Neural cell (in vitro differentiated cells): ENCODE data around the gene OLFML3. TPM values are rescaled to one million over a fixed set of nuclear protein-coding genes. Genes with fewer than 3 reads are reported as not detected.

Source experiments
- H2AFZ ChIP-seq: fragments of 200-600, 300-800 bp; sonication (generic), shearing (Covaris generic); 2 replicates; pipeline ENCODE4 v1.6.0; 2014; ENCODE audit warnings: low read depth, mild to moderate bottlenecking, antibody characterized with exemption, low read length, moderate library complexity
- H3F3A ChIP-seq: fragments of 200-600 bp; shearing (Covaris generic); 2 replicates; pipeline ENCODE4 v1.6.1; 2016; ENCODE audit warnings: mild to moderate bottlenecking, moderate library complexity, mixed read lengths, antibody characterized with exemption, low read length; ENCODE audit not compliant: insufficient read depth, poor library complexity, severe bottlenecking
- H3K27ac ChIP-seq: fragments of 200-600, 300-800 bp; sonication (generic), shearing (Covaris generic); 2 replicates; pipeline ENCODE4 v1.5.1; 2014; ENCODE audit warnings: mild to moderate bottlenecking, low read length, moderate library complexity
- H3K27me3 ChIP-seq: fragments of 300-800, 200-600 bp; sonication (generic), shearing (Covaris generic); 2 replicates; pipeline ENCODE4 v1.6.0; 2014; ENCODE audit warnings: mild to moderate bottlenecking, low read depth, low read length, moderate library complexity; ENCODE audit not compliant: insufficient read depth
- H3K36me3 ChIP-seq: fragments of 300-800, 200-600 bp; sonication (generic), shearing (Covaris generic); 2 replicates; pipeline ENCODE4 v1.5.1; 2014; ENCODE audit warnings: mild to moderate bottlenecking, antibody characterized with exemption, low read length, moderate library complexity; ENCODE audit not compliant: insufficient read depth
- H3K4me2 ChIP-seq: fragments of 300-800, 200-600 bp; sonication (generic), shearing (Covaris generic); 2 replicates; pipeline ENCODE4 v1.6.0; 2014; ENCODE audit warnings: mild to moderate bottlenecking, low read length
- H3K4me3 ChIP-seq: fragments of 300-800, 200-600 bp; sonication (generic), shearing (Covaris generic); 2 replicates; pipeline ENCODE4 v1.5.1; 2014; ENCODE audit warnings: mild to moderate bottlenecking, low read length, moderate library complexity
- H3K79me2 ChIP-seq: fragments of 200-600 bp; shearing (Covaris generic); replicated peaks from 2 replicates; pipeline ENCODE4 v1.6.0; 2014; ENCODE audit warnings: mild to moderate bottlenecking, low read length, moderate library complexity; ENCODE audit not compliant: insufficient read depth
- H3K9ac ChIP-seq: fragments of 300-800, 200-600 bp; sonication (generic), shearing (Covaris generic); 2 replicates; pipeline ENCODE4 v1.6.1; 2016; ENCODE audit warnings: mild to moderate bottlenecking, low read length, mixed read lengths
- H3K9me2 ChIP-seq: fragments of 200-600 bp; shearing (Covaris generic); 2 replicates; pipeline ENCODE4 v1.6.1; 2016; ENCODE audit warnings: mild to moderate bottlenecking, low read length, mixed read lengths; ENCODE audit not compliant: insufficient read depth
- H3K9me3 ChIP-seq: fragments of 200-600, 300-800 bp; sonication (generic), shearing (Covaris generic); 2 replicates; pipeline ENCODE4 v1.6.1; 2016; ENCODE audit warnings: mild to moderate bottlenecking, mixed run types, low read length, moderate library complexity, mixed read lengths
- H4K20me1 ChIP-seq: fragments of 200-600 bp; shearing (Covaris generic); 2 replicates; pipeline ENCODE4 v1.6.1; 2016; ENCODE audit warnings: mild to moderate bottlenecking, mixed run types; ENCODE audit not compliant: insufficient read depth
- CTCF ChIP-seq: fragments of 450-650 bp; IDR thresholded peaks from 2 replicates; pipeline ENCODE4 v1.5.1; 2014; ENCODE audit warnings: antibody characterized with exemption, mild to moderate bottlenecking, moderate library complexity; ENCODE audit not compliant: poor library complexity, severe bottlenecking
- EP300 ChIP-seq: fragments of 450-650 bp; conservative IDR thresholded peaks from 2 replicates; pipeline ENCODE4 v1.6.1; 2014; ENCODE audit warnings: antibody characterized with exemption, mild to moderate bottlenecking, moderate library complexity; ENCODE audit not compliant: poor library complexity, severe bottlenecking
- EZH2 ChIP-seq: fragments of 200-600, 300-800 bp; shearing (Covaris generic), sonication (generic); IDR thresholded peaks from 2 replicates; pipeline ENCODE4 v1.6.1; 2014; ENCODE audit warnings: antibody characterized with exemption, low read length, borderline replicate concordance, mild to moderate bottlenecking; ENCODE audit not compliant: insufficient read depth, poor library complexity, severe bottlenecking
- MXI1 ChIP-seq: fragments of 450-650 bp; conservative IDR thresholded peaks from 2 replicates; pipeline ENCODE4 v1.6.1; 2014; ENCODE audit warnings: antibody characterized with exemption, mild to moderate bottlenecking; ENCODE audit not compliant: poor library complexity, severe bottlenecking
- POLR2AphosphoS5 ChIP-seq: IDR thresholded peaks from 2 replicates; pipeline ENCODE4 v1.6.1; 2012
- RAD21 ChIP-seq: fragments of 450-650 bp; conservative IDR thresholded peaks from 2 replicates; pipeline ENCODE4 v1.6.1; 2014; ENCODE audit warnings: antibody characterized with exemption, mild to moderate bottlenecking, moderate library complexity
- REST ChIP-seq: IDR thresholded peaks from 2 replicates; pipeline ENCODE4 v1.6.1; 2012; ENCODE audit warnings: borderline replicate concordance
- SMC3 ChIP-seq: fragments of 450-650 bp; conservative IDR thresholded peaks from 2 replicates; pipeline ENCODE4 v1.6.1; 2014; ENCODE audit warnings: antibody characterized with exemption, mild to moderate bottlenecking, moderate library complexity; ENCODE audit not compliant: poor library complexity
- TAF1 ChIP-seq: IDR thresholded peaks from 2 replicates; pipeline ENCODE4 v1.6.1; 2012; ENCODE audit warnings: low read depth
- polyA plus RNA-seq: library from polyadenylated mRNA; depleted of rRNA; stranded (reverse); fragments of >200 nt; gene quantifications from 2 replicates; pipeline ENCODE4 v1.2.3, GENCODE V29; 2014

Gene OLFML3
- polyA plus RNA-seq, 1 donor from 2014 or later, result not detected

- Histone ChIP-seq H3K27me3 (no peaks in the 10 kb centered on the region), H3K4me2 (no peak overlapping the region), H3K79me2 (peaks cover 15% of the 10 kb centered on the region), H3K9ac (no peak overlapping the region), H3K9me3 (no peaks in the 10 kb centered on the region), H3F3A (no peaks in the 10 kb centered on the region), H2AFZ (no peak overlapping the region), H3K9me2 (no peaks in the 10 kb centered on the region), H3K36me3 (peaks cover 9% of the 10 kb centered on the region), H3K4me3 (no peak overlapping the region), H3K27ac (no peak overlapping the region), H4K20me1 (no peaks in the 10 kb centered on the region)
- TF ChIP-seq EZH2 (no peak), REST (no peak), SMC3 (no peak), CTCF (no peak), RAD21 (no peak), MXI1 (no peak), TAF1 (no peak), POLR2AphosphoS5 (no peak), EP300 (no peak)
Measured at GRCh38 chr1:113945329-113945728, 33.9 kb upstream of the OLFML3 start.

- no peak overlapping the region for H2AFZ ChIP-seq
- H3K4me2 ChIP-seq, result no peak overlapping the region
- TF ChIP-seq SMC3 (no peak), RAD21 (no peak), REST (no peak), MXI1 (no peak), POLR2AphosphoS5 (no peak)
- H4K20me1 ChIP-seq, result no peaks in the 10 kb centered on the region
- peaks cover 15% of the 10 kb centered on the region for H3K79me2 ChIP-seq
- no peaks in the 10 kb centered on the region for H3K9me3 ChIP-seq
- H3F3A ChIP-seq, result no peaks in the 10 kb centered on the region
- no peak overlapping the region for H3K27ac ChIP-seq
- no peaks in the 10 kb centered on the region for H3K9me2 ChIP-seq
- H3K4me3 ChIP-seq, result no peak overlapping the region
- no peak overlapping the region for H3K9ac ChIP-seq
- H3K27me3 ChIP-seq, result no peaks in the 10 kb centered on the region
- H3K36me3 ChIP-seq, result peaks cover 9% of the 10 kb centered on the region
Measured at GRCh38 chr1:113946112-113946511, 33.2 kb upstream of the OLFML3 start.
